K562 (cell line): ENCODE measurements around the gene ATAD3B.
A peak's percentile ranks its signal among the peaks of the same experiment; 100 is the strongest.

Experiments
- CBX8 ChIP-seq: fragments of 200-600 bp; sonication (generic); IDR thresholded peaks from 2 replicates; pipeline ENCODE4 v1.6.1; 2012; ENCODE audit warnings: borderline replicate concordance, mixed run types, low read depth, mild to moderate bottlenecking, moderate library complexity, mixed read lengths, low read length, control low read depth, inconsistent platforms; ENCODE audit not compliant: poor library complexity, severe bottlenecking; ENCODE audit errors: extremely low read depth
- CTCF ChIP-seq, 3 experiments: IDR thresholded peaks in 2 of 3; conservative IDR thresholded peaks in 1 of 3; 2 replicates each; pipeline ENCODE4 v1.5.1; 2011 to 2012; ENCODE audit warnings: low read length in 3 of 3, mild to moderate bottlenecking in 3 of 3, control low read depth in 2 of 3, improper control_type of control experiment in 1 of 3, inconsistent platforms in 1 of 3, low read depth in 1 of 3, mixed read lengths in 1 of 3, moderate library complexity in 1 of 3; ENCODE audit not compliant: insufficient read depth in 2 of 3
- KDM2B ChIP-seq: fragments of 250-450 bp; sonication (Bioruptor Pico); IDR thresholded peaks from 2 replicates; pipeline ENCODE4 v1.8.0; 2021; ENCODE audit warnings: mild to moderate bottlenecking, moderate library complexity
- POLR2A ChIP-seq: fragments of 450-650 bp; conservative IDR thresholded peaks from 2 replicates; pipeline ENCODE4 v1.6.1; 2016
- RFX5 ChIP-seq: IDR thresholded peaks from 2 replicates; pipeline ENCODE4 v1.6.1; 2011; ENCODE audit warnings: low read depth, mild to moderate bottlenecking, improper control_type of control experiment, low read length
- SIN3A ChIP-seq, 2 experiments: fragments of 150-350 bp in 1 of 2; IDR thresholded peaks; 2 replicates each; pipeline ENCODE4 v1.6.1; 2011 to 2016; ENCODE audit warnings: borderline replicate concordance in 2 of 2, low read depth in 2 of 2, low read length in 2 of 2, mild to moderate bottlenecking in 2 of 2, moderate library complexity in 2 of 2; ENCODE audit not compliant: control insufficient read depth in 1 of 2
- YY1 ChIP-seq, 3 experiments: IDR thresholded peaks; 2 replicates each; pipeline ENCODE4 v1.6.1; 2011; ENCODE audit warnings: low read length in 2 of 3, mild to moderate bottlenecking in 2 of 3, moderate library complexity in 2 of 3, borderline replicate concordance in 1 of 3, control low read depth in 1 of 3, low read depth in 1 of 3; ENCODE audit not compliant: insufficient read depth in 3 of 3, insufficient replicate concordance in 2 of 3, control insufficient read depth in 1 of 3, insufficient read length in 1 of 3; ENCODE audit errors: extremely low read depth in 1 of 3
- ZNF766 ChIP-seq: fragments of 200-800 bp; sonication (Bioruptor generic); conservative IDR thresholded peaks from 2 replicates; pipeline ENCODE4 v1.6.1; 2016; ENCODE audit warnings: missing genetic modification characterization, missing compliant biosample characterization

GRCh38 chr1:1511533-1512285 is 40.1 kb downstream of the ATAD3B start, which contains the start of gene ATAD3A:
- TF ChIP-seq POLR2A (peak; percentile 92), SIN3A (IDR thresholded peaks at IDR 0.05; ENCODE audit: borderline replicate concordance in 2 of 2, control insufficient read depth in 1 of 2, low read depth in 2 of 2, low read length in 2 of 2) (peak; percentile 82 to 94; a peak in 3 of 4 replicates), CTCF (IDR thresholded peaks at IDR 0.05 in 2 of 3, conservative IDR thresholded peaks at IDR 0.05 in 1 of 3; ENCODE audit: insufficient read depth in 2 of 3, low read depth in 1 of 3, low read length in 3 of 3) (peak in 1 of 3 experiments; percentile 7; a peak in 1 of 6 replicates), RFX5 (no peak), YY1 (IDR thresholded peaks at IDR 0.05; ENCODE audit: borderline replicate concordance in 1 of 3, control insufficient read depth in 1 of 3, extremely low read depth in 1 of 3, insufficient read depth in 3 of 3, insufficient read length in 1 of 3, insufficient replicate concordance in 2 of 3, low read depth in 1 of 3, low read length in 2 of 3) (peak in 1 of 3 experiments; percentile 46), KDM2B (CRISPR knock-in tag) (peak; percentile 63; the same call in 1 of the 2 replicates), ZNF766 (CRISPR knock-in tag) (peak; percentile 76; the same call in 1 of the 2 replicates), CBX8 (no peak)
